K562 (cell line): ENCODE measurements around the gene ZNF628. TPM values are rescaled to one million over a fixed set of nuclear protein-coding genes. Genes with fewer than 3 reads are reported as not detected.

Source experiments
- ATF1 ChIP-seq, 2 experiments: fragments of 450-650 bp in 1 of 2; IDR thresholded peaks; 2 replicates each; pipeline ENCODE4 v1.6.1; 2016; ENCODE audit warnings: missing compliant biosample characterization in 1 of 2, missing genetic modification characterization in 1 of 2
- BHLHE40 ChIP-seq: IDR thresholded peaks from 2 replicates; pipeline ENCODE4 v1.6.1; 2011; ENCODE audit warnings: low read length, improper control_type of control experiment
- BRD9 ChIP-seq: fragments of 450-650 bp; IDR thresholded peaks from 2 replicates; pipeline ENCODE4 v1.6.1; 2018; ENCODE audit warnings: low read depth; ENCODE audit not compliant: partially characterized antibody
- CBFB ChIP-seq: sonication (generic); formaldehyde crosslinking; IDR thresholded peaks from 2 replicates; pipeline ENCODE4 v1.4.0; 2020; ENCODE audit warnings: mild to moderate bottlenecking, missing genetic modification reagents
- ELF1 ChIP-seq: fragments of 200-800 bp; sonication (Bioruptor generic); IDR thresholded peaks from 2 replicates; pipeline ENCODE4 v1.6.1; 2016; ENCODE audit warnings: missing genetic modification characterization, missing compliant biosample characterization
- ETV5 ChIP-seq: sonication (generic); formaldehyde crosslinking; IDR thresholded peaks from 2 replicates; pipeline ENCODE4 v1.4.0; 2020; ENCODE audit warnings: low read depth, mild to moderate bottlenecking, missing genetic modification reagents
- HDAC8 ChIP-seq: fragments of 450-650 bp; IDR thresholded peaks from 2 replicates; pipeline ENCODE4 v1.6.1; 2016; ENCODE audit warnings: mild to moderate bottlenecking, missing genetic modification characterization, moderate library complexity, missing compliant biosample characterization
- MYBL2 ChIP-seq, 2 experiments: fragments of 450-650 bp in 1 of 2; sonication (generic) in 1 of 2; formaldehyde crosslinking in 1 of 2; IDR thresholded peaks; 2 replicates each; pipeline versions ENCODE4 v1.6.1 to v1.8.1; 2017 to 2022; ENCODE audit warnings: borderline replicate concordance in 1 of 2, inconsistent platforms in 1 of 2, low read depth in 1 of 2, mild to moderate bottlenecking in 1 of 2, missing genetic modification reagents in 1 of 2, moderate library complexity in 1 of 2
- NBN ChIP-seq: fragments of 450-650 bp; IDR thresholded peaks from 2 replicates; pipeline ENCODE4 v1.6.1; 2016; ENCODE audit warnings: low read depth, mild to moderate bottlenecking
- SMAD1 ChIP-seq: fragments of 150-350 bp; IDR thresholded peaks from 2 replicates; pipeline ENCODE4 v1.6.1; 2014; ENCODE audit warnings: low read length, low read depth; ENCODE audit not compliant: partially characterized antibody
- TRIM28 ChIP-seq: fragments of 450-650 bp; IDR thresholded peaks from 2 replicates; pipeline ENCODE4 v1.6.1; 2017
- ZBTB8A ChIP-seq: fragments of 450-650 bp; IDR thresholded peaks from 2 replicates; pipeline ENCODE4 v1.6.1; 2018; ENCODE audit warnings: mild to moderate bottlenecking, moderate library complexity; ENCODE audit not compliant: partially characterized antibody
- ZSCAN32 ChIP-seq: fragments of 450-650 bp; formaldehyde crosslinking; IDR thresholded peaks from 2 replicates; pipeline ENCODE4 v1.4.0; 2020; ENCODE audit warnings: mild to moderate bottlenecking, moderate library complexity
- polyA plus RNA-seq, 8 experiments: library from polyadenylated mRNA; depleted of rRNA in 4 of 8; stranded (reverse) in 5 of 8; unstranded in 3 of 8; fragments of >200 nt; fragmentation: Nextera tagmentation in 2 of 8; fragmentation: Illumina TruSeq in 1 of 8; extraction: Ambion mirVana in 2 of 8; extraction: Trizol in 1 of 8; gene quantifications; 2 replicates each; pipeline versions ENCODE4 v1.2.1 to v1.2.3, GENCODE V29; 2011 to 2014; ENCODE audit warnings: inconsistent platforms in 1 of 8, missing spikeins in 1 of 8
- total RNA-seq, 7 experiments: library from RNA; depleted of rRNA in 6 of 7; stranded (reverse); fragments of >200 nt in 6 of 7; fragmentation: Illumina TruSeq in 2 of 7; extraction: Trizol in 2 of 7; gene quantifications; 2 replicates each; pipeline versions ENCODE4 v1.2.1 to v1.2.3, GENCODE V29; 2011 to 2021; ENCODE audit warnings: low replicate concordance in 1 of 7
- TF ChIP-seq, protein P1 (sequence below): fragments of 200-400 bp; formaldehyde crosslinking; IDR thresholded peaks from 2 replicates; pipeline ENCODE4 v1.6.1; 2017; ENCODE audit warnings: mild to moderate bottlenecking, low read depth, low read length, moderate library complexity
- TF ChIP-seq, protein P2 (sequence below): fragments of 450-650 bp; conservative IDR thresholded peaks from 2 replicates; pipeline ENCODE4 v1.6.1; 2016; ENCODE audit warnings: missing genetic modification characterization, low read depth, mild to moderate bottlenecking, control low read depth, missing compliant biosample characterization
- TF ChIP-seq, protein P3 (sequence below): fragments of 250-450 bp; sonication (Bioruptor Pico); IDR thresholded peaks from 2 replicates; pipeline ENCODE4 v1.4.0; 2020
- TF ChIP-seq, protein P4 (sequence below): sonication (generic); formaldehyde crosslinking; IDR thresholded peaks from 2 replicates; pipeline ENCODE4 v1.8.1; 2023; ENCODE audit warnings: mild to moderate bottlenecking, missing genetic modification reagents
- TF ChIP-seq, protein P5 (sequence below): fragments of 200-800 bp; sonication (Bioruptor generic); IDR thresholded peaks from 2 replicates; pipeline ENCODE4 v1.6.1; 2017; ENCODE audit warnings: missing genetic modification characterization, missing compliant biosample characterization

Gene ZNF628
- total and polyA plus RNA-seq, 9 of the 15 experiments (the other 6 are each of a cell fraction or from before 2014, with no cell fraction given): 0.13 to 13.6 (median 2.2) TPM; not detected in 3

DNA sequence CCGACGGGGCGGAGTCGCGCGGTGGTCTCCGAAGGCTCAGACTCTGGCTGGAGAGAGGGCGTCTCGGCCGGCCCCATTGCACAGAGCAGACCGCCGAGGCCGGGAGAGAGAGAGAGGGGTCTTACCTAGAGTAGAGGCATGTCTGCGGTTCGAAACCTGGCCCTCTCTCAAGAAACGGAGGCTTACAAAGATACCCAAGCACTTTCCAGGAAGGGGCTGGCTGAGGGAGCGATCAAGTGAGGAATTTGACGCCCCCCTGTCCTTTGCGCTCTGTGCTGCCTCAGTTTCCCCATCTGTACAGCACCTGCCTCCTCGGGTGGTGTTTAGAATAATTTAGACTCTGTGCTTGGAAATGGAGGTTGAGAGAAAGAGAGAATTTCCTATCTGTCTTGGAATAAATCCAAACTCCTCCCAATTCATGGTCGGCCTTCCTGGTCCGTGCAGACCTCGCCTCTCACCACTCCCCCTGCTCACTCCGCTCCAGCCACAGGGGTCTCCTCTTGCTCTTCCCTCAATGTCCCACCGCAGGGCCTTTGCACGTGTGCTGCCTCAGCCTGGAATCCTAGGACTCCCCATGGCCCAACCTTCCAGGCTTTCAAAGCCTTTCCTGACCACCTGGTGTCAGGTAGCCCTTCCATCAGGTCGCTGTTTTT is 14.3 kb upstream of the ZNF628 start (continued):
- TF ChIP-seq ATF1 (CRISPR knock-in tag; IDR thresholded peaks at IDR 0.05) (no peak), ATF1 (tag; IDR thresholded peaks at IDR 0.05) (0 out of 2 replicates have a peak, but pooled peaks have one; percentile 62), ZBTB8A (no peak), NBN (peak; percentile 39; the same call in 1 of the 2 replicates), CBFB (CRISPR knock-in tag) (0 out of 2 replicates have a peak, but pooled peaks have one; percentile 70), TRIM28 (0 out of 2 replicates have a peak, but pooled peaks have one; percentile 48), MYBL2 (IDR thresholded peaks at IDR 0.05; ENCODE audit: low read depth) (no peak), MYBL2 (CRISPR knock-in tag; IDR thresholded peaks at IDR 0.05; ENCODE audit: borderline replicate concordance) (no peak), ELF1 (tag) (peak; percentile 66), ETV5 (peak; percentile 68; the same call in 1 of the 2 replicates), SMAD1 (no peak), HDAC8 (tag) (no peak), ZSCAN32 (CRISPR knock-in tag) (no peak), BRD9 (peak; percentile 90), BHLHE40 (no peak)
- TF ChIP-seq, protein P1, sequence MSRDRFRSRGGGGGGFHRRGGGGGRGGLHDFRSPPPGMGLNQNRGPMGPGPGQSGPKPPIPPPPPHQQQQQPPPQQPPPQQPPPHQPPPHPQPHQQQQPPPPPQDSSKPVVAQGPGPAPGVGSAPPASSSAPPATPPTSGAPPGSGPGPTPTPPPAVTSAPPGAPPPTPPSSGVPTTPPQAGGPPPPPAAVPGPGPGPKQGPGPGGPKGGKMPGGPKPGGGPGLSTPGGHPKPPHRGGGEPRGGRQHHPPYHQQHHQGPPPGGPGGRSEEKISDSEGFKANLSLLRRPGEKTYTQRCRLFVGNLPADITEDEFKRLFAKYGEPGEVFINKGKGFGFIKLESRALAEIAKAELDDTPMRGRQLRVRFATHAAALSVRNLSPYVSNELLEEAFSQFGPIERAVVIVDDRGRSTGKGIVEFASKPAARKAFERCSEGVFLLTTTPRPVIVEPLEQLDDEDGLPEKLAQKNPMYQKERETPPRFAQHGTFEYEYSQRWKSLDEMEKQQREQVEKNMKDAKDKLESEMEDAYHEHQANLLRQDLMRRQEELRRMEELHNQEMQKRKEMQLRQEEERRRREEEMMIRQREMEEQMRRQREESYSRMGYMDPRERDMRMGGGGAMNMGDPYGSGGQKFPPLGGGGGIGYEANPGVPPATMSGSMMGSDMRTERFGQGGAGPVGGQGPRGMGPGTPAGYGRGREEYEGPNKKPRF: no peak
- TF ChIP-seq, protein P2, sequence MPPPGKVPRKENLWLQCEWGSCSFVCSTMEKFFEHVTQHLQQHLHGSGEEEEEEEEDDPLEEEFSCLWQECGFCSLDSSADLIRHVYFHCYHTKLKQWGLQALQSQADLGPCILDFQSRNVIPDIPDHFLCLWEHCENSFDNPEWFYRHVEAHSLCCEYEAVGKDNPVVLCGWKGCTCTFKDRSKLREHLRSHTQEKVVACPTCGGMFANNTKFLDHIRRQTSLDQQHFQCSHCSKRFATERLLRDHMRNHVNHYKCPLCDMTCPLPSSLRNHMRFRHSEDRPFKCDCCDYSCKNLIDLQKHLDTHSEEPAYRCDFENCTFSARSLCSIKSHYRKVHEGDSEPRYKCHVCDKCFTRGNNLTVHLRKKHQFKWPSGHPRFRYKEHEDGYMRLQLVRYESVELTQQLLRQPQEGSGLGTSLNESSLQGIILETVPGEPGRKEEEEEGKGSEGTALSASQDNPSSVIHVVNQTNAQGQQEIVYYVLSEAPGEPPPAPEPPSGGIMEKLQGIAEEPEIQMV (tag): no peak
- TF ChIP-seq, protein P3, sequence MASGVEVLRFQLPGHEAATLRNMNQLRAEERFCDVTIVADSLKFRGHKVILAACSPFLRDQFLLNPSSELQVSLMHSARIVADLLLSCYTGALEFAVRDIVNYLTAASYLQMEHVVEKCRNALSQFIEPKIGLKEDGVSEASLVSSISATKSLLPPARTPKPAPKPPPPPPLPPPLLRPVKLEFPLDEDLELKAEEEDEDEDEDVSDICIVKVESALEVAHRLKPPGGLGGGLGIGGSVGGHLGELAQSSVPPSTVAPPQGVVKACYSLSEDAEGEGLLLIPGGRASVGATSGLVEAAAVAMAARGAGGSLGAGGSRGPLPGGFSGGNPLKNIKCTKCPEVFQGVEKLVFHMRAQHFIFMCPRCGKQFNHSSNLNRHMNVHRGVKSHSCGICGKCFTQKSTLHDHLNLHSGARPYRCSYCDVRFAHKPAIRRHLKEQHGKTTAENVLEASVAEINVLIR (CRISPR knock-in tag): no peak
- TF ChIP-seq, protein P4, sequence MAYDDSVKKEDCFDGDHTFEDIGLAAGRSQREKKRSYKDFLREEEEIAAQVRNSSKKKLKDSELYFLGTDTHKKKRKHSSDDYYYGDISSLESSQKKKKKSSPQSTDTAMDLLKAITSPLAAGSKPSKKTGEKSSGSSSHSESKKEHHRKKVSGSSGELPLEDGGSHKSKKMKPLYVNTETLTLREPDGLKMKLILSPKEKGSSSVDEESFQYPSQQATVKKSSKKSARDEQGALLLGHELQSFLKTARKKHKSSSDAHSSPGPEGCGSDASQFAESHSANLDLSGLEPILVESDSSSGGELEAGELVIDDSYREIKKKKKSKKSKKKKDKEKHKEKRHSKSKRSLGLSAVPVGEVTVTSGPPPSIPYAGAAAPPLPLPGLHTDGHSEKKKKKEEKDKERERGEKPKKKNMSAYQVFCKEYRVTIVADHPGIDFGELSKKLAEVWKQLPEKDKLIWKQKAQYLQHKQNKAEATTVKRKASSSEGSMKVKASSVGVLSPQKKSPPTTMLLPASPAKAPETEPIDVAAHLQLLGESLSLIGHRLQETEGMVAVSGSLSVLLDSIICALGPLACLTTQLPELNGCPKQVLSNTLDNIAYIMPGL (CRISPR knock-in tag): no peak
- TF ChIP-seq, protein P5, sequence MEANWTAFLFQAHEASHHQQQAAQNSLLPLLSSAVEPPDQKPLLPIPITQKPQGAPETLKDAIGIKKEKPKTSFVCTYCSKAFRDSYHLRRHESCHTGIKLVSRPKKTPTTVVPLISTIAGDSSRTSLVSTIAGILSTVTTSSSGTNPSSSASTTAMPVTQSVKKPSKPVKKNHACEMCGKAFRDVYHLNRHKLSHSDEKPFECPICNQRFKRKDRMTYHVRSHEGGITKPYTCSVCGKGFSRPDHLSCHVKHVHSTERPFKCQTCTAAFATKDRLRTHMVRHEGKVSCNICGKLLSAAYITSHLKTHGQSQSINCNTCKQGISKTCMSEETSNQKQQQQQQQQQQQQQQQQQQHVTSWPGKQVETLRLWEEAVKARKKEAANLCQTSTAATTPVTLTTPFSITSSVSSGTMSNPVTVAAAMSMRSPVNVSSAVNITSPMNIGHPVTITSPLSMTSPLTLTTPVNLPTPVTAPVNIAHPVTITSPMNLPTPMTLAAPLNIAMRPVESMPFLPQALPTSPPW (CRISPR knock-in tag): 0 out of 2 replicates have a peak, but pooled peaks have one; percentile 8
